ENCODE data around the gene ISOC1. TPM values are rescaled to one million over a fixed set of nuclear protein-coding genes. Genes with fewer than 3 reads are reported as not detected.

The ISOC1 gene
- 17.7 TPM for total RNA-seq

DNA sequence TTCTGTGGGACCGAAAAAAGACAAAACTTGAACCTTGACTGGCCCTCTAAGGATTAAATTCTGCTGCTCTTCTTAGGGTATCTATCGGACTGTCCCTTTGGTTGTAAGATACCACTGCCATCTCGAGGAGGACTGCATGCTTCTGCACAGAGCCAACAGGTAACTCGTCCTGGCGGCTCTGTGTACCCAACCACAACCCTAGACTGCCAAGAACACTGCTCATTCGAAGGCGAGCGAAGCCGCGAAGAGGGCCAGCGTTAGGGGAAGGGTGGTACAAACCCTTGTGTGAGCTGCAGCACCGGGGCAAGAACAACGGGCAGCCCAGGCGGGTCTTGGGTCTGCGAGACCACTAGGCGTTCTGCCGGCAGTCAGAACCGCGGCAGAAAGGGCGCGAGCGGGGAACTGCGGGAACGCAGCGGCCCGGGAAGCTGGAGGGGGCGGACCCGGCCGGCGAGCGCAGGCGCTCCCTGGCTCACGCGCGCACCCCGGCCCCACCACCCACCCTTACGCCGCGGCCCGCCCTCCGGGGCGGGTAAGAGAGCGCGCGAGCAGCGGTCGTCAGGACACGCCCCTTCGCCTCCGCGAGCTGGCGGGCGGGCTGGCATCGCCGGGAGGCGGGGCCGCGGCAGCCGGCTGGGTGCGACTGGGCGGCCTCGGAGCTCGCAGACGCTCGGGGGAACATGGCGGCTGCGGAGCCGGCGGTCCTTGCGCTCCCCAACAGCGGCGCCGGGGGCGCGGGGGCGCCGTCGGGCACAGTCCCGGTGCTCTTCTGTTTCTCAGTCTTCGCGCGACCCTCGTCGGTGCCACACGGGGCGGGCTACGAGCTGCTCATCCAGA is at the start of gene ISOC1:
Gene ISOC1, plus strand, starts transcription at position 663 of the 837 bp plus-strand sequence. Its CDS starts 18 bp downstream, at position 681.
- ATAC-seq, result peak; percentile 96

GRCh38 chr5:129046151-129046550 is 48.4 kb upstream of the ISOC1 start:
- ATAC-seq, result no peak

DNA sequence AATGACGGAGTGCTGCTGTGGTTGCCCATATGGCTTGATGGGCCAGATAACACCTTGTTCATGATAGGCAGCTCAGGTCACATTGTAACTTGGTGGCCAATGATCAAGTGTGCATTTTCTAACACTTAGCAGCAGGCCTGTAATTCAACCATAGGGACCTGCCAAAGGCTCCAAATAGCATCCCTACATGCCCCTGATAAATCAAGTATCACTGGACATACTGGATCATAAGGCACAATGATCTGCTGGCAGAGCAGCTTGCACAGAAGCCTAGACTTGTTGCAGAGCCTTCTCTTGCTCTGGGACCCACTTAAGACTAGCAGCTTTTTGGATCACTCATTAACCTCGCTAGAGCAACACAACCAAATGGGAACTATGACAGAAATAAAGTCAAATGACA is 46.0 kb upstream of the ISOC1 start:
- no peak for ATAC-seq

DNA sequence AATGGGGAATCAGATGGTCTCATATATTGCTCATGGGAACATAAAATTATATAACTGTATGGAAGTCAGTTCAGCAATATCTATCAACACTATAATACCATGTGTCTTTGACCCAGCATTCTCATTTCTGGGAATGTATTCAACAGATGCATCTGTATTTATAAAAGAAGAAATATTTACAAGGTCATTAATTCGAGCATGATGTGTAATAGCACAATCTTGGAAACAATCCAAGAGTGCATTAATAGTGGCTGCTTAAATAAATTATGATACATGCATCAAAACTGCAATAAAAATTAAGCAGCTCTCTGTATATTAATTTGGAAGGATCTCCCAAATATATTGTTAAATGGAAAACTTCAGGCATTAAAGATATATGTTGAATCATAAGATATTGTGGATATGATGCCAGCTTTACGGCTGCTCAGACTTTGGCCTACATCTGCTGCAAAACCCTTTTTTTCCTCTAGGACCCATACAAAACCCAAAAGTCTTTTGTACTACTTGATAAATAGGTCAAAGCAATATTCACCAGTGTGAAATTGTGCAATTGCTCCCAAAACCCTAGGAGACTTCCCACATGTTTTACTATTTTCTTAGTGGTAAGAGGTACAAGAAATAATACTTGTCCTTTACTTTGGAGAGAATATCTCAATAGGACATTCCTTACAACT is 45.3 kb upstream of the ISOC1 start:
- no peak for ATAC-seq

GRCh38 chr5:129051283-129051682 is 43.3 kb upstream of the ISOC1 start:
- ATAC-seq, result no peak

DNA sequence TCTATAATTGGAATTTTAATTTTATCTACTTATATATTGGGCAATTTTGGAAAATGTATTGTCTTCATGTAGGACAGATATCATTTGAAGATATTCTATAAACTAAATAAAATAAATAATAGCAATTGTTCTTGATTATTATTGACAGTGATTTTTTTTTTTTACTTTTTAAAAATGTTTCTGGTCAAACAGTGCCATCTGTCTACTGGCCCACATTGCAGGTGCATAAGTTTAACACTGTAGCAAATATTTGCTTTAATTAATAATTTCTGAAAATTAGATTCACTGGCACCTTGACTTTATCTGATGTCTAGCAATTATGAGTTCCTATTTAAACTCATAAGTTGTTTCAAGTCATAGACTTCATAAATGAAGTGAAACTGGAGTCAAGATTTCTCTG is 41.1 kb upstream of the ISOC1 start:
- no peak for ATAC-seq

DNA sequence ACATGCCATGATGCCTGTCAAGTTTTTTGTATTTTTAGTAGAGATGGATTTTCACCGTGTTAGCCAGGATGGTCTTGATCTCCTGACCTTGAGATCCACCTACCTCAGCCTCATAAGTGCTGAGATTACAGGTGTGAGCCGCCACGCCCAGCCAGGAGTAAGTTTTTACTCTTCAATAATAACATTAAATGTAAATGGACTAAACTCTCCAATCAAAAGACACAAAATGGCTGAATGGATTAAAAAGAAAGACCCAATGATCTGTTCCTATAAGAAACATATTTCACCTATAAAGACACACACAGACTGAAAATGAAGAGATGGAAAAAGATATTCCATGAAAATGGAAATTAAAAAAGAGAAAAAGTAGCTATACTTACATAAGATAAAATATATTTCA is 37.2 kb upstream of the ISOC1 start:
- no peak for ATAC-seq

DNA sequence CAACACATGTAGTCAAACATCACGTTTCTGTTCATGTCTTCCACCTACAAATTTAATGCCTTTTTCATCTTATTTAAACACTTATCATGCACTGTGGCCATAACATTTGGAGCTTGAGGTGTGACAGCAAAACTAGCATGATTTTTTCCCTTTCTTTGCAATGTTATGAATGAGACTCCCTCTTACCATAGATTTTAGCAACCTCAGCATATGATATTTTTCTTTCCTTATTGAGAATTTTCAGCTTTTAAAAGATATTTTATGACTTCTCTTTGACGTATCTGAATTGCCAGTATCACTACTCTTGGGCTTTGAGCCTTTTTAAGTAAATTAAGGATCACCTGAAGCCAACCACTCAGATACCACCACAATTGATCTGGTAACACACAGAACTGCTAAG is 32.7 kb upstream of the ISOC1 start:
- no peak for ATAC-seq

DNA sequence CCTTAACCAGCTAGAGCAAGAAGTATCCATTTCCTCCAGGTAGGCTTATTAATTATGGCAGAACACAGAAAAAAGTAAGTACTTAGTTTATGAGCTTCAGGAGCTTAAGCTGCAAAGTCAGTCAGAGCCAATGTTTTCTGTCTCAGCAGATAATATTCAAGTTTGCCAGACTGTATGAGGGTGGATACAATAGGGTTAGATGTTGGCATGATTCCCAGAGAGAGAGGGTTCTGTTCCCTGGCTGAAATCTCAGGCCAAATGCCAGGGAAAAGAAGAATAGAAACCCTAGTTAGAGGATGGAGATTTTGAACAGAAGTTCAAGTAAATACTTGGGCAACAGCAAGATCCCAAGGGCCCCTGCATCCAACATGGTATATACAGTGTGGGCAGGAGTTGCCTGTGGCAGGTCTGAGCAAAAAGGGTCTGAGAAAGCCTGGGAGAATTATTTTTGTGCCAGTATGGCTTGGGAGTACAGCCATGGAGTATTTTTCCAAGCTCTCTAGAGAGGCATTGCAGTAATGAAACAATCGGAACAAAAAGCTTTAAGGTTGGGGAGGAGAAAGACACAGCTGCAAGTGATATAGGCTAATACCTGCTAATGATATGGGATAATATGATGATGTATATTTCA is 31.0 kb upstream of the ISOC1 start:
- no peak for ATAC-seq

DNA sequence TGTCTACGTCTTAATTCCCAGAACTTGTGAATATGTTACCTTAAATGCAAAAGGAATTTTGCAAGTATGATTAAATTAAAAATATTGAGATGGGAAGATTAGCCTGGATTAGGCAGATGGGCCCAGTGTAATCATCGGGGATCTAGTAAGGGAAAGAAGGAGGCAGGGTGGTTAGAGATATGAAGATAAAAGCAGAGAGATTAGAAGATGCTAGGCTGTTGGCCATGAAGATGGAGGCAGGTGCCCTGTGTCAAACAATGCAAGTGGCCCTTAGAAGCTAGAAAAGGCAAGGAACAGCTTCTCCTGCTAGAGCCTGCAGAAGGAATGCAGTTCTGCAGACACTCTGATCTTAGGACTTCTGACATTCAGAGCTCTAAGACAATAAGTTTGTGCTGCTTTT is 28.8 kb upstream of the ISOC1 start:
- ATAC-seq, result no peak

DNA sequence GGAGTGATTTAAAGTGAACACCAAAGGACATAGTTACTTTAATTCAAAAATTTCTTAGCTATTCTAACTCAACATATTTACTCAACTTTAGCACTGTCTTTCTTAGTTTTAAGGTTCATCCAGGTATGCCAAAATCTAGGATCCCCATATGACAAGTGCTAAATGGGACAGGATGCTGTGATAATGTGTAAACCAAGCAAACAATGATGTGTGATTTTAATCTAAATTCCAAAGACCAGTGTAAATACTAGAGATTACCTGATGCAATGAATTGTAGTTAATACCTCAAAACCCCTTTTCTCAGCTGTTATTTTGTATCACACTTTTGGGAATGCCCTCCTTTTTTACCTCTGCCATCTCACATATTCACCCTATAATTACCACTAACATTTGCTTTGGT is 26.8 kb upstream of the ISOC1 start:
- no peak for ATAC-seq

- no peak for ATAC-seq
Observed at GRCh38 chr5:129069292-129069691, 25.3 kb upstream of the ISOC1 start.

- no peak for ATAC-seq
Observed at GRCh38 chr5:129073111-129073510, 21.4 kb upstream of the ISOC1 start.

- ATAC-seq, result no peak
Observed at GRCh38 chr5:129074903-129075302, 19.6 kb upstream of the ISOC1 start.

- no peak for ATAC-seq
Observed at GRCh38 chr5:129077433-129078075, 17.0 kb upstream of the ISOC1 start.

DNA sequence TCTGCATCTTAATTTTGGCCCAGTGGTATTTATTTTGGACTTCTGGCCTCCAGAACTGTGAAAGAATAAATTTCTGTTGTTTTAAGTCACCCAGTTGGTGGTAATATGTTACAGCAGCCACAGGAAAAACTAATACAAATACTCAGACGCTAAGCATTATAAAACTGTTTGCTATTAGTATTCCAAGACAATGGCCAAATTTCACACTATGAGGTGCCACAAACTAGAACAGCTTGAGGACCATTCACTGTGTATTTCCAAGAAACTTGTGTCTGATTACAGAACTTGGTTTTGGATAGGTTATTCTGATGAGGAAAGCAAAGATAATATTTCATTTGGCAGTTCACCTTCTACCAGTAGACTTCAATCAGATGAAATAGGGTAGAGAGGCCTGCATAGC is 16.3 kb upstream of the ISOC1 start:
- no peak for ATAC-seq

DNA sequence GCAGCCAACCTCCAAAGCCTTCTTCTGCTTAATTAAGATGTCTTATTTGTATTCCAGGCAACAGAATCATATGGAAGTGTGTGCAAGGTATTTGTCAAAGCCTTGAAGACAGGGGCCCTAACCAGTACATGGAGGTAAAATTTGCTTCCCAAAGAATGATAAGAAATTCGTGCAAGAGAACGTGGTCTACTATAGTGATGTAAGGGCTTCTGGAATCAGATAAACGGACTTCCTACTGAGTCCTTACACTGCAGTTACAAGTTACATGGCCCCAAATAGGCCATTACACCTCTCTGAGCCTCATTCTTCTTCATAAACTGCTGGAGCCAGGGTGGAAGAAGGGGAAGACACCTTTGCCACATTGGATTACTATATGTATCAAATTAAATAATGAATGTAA is 15.9 kb upstream of the ISOC1 start:
- no peak for ATAC-seq

GRCh38 chr5:129079496-129079895 is 15.1 kb upstream of the ISOC1 start:
- no peak for ATAC-seq

DNA sequence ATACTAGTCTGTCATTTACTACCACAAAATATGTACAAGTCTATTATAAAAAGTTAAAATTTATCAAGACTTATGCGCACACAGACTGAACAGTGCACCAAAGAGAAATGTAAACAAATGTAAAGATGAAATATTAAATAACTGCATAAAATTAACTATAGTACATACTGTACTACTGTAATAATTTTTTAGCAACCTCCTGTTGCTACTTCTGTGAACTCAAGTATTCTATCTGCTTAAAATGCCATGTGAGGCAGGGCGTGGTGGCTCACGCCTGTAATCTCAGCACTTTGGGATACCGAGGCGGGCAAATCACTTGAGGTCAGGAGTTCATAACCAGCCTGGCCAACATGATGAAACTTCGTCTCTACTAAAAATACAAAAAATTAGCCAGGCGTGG is 13.8 kb upstream of the ISOC1 start:
- ATAC-seq, result no peak

DNA sequence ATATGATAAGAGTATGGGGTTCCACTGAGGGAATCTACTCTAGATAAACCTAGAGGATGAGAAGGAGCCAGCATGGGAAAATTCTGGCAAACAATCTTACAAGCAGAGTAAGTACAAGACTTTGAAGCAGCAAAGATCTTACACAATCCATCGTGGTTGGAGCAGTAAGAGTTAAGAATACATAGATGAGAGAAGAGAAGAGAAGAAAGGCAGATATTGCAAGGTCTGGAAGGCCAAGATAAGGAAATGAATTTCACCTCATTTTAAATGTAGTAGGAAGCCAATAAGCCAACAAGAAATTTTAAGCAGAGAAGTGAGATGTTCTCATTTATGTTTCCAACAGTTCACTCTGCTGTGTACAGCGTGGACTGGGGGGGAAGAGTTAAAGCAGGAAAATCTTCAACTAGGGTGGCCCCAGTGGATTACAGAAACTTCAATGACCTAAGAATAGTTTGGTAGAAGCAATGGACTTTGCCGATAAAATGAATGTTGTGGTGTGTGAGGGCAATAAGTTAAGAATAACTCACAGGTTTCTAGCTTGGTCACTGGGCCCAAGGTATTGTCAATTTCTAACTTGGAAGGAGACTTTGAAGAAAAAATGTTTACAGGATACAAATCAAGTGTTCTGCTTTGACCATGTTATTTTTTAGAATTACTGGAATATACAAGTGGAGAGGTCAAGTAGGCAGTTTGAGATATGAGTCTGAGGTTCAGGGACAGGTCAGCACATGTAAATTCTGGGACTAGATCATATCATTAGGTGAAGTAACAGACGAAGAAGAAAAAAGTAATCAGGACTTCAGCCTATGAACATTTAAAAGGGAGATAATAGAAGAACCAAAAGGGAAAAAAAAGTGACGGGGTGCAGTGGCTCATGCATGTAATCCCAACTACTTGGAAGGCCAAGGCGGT is 12.1 kb upstream of the ISOC1 start:
- no peak for ATAC-seq

GRCh38 chr5:129094924-129095899 is 663 bp downstream of the ISOC1 start:
- peak; percentile 41 for ATAC-seq

Measured in esophagus mucosa (tissue), 1 donor.